ENCODE data around the gene WDR27.

The WDR27 gene

GRCh38 chr6:169573883-169574282, 127.9 kb downstream of the WDR27 start:
- no peak for TF ChIP-seq CTCF (IDR thresholded peaks at IDR 0.05; ENCODE audit: control insufficient read depth, extremely low read depth, insufficient read depth)
- no peak for DNase-seq (ENCODE audit: low read depth)
- no peak overlapping the region for H3K4me3 ChIP-seq (ENCODE audit: low read depth, low read length)

GRCh38 chr6:169571123-169571962, 130.5 kb downstream of the WDR27 start:
- no peak overlapping the region for H3K4me3 ChIP-seq (ENCODE audit: low read depth, low read length)
- no peak for DNase-seq (ENCODE audit: low read depth)
- no peak for TF ChIP-seq CTCF (IDR thresholded peaks at IDR 0.05; ENCODE audit: control insufficient read depth, extremely low read depth, insufficient read depth)

- TF ChIP-seq CTCF (IDR thresholded peaks at IDR 0.05; ENCODE audit: control insufficient read depth, extremely low read depth, insufficient read depth) = no peak
- H3K4me3 ChIP-seq (ENCODE audit: low read depth, low read length) = no peak overlapping the region
- no peak for DNase-seq (ENCODE audit: low read depth)
Observed at GRCh38 chr6:169568314-169569087, 133.3 kb downstream of the WDR27 start.

- no peak overlapping the region for H3K4me3 ChIP-seq (ENCODE audit: low read depth, low read length)
- DNase-seq (ENCODE audit: low read depth) = no peak
- TF ChIP-seq CTCF (IDR thresholded peaks at IDR 0.05; ENCODE audit: control insufficient read depth, extremely low read depth, insufficient read depth) = no peak
Observed at GRCh38 chr6:169567819-169568218, 134.0 kb downstream of the WDR27 start.

- TF ChIP-seq CTCF (IDR thresholded peaks at IDR 0.05; ENCODE audit: control insufficient read depth, extremely low read depth, insufficient read depth) = no peak
- no peak overlapping the region for H3K4me3 ChIP-seq (ENCODE audit: low read depth, low read length)
- no peak for DNase-seq (ENCODE audit: low read depth)
Observed at GRCh38 chr6:169566961-169567750, 134.7 kb downstream of the WDR27 start.

GRCh38 chr6:169566319-169566718, 135.5 kb downstream of the WDR27 start:
- H3K4me3 ChIP-seq (ENCODE audit: low read depth, low read length) = no peak overlapping the region
- DNase-seq (ENCODE audit: low read depth) = no peak
- TF ChIP-seq CTCF (IDR thresholded peaks at IDR 0.05; ENCODE audit: control insufficient read depth, extremely low read depth, insufficient read depth) = no peak
